Naive thymus-derived CD8-positive, alpha-beta T cell (primary cell): ENCODE measurements around the gene C4orf51. TPM values are rescaled to one million over a fixed set of nuclear protein-coding genes. Genes with fewer than 3 reads are reported as not detected.

Source experiments
- polyA plus RNA-seq, 3 donors: library from polyadenylated mRNA; unstranded; fragments of 300-500 nt; fragmentation: Illumina TruSeq; gene quantifications; one replicate each; pipeline ENCODE4 v1.2.3, GENCODE V29; 2021
- total RNA-seq, 8 experiments: library from RNA in 2 of 8; stranded (reverse) in 2 of 8; gene quantifications; one replicate each; pipeline ENCODE4 v1.2.3 and lab custom pipeline; 2021 to 2026

The C4orf51 gene
- total and polyA plus RNA-seq, 5 experiments from 2014 or later, result not detected

Other genes starting within 250 kb of the C4orf51 start
- not detected for gene SMAD1, start 198.3 kb upstream of the C4orf51 start, total RNA-seq
- gene SMAD1, start 198.3 kb upstream of the C4orf51 start, polyA plus RNA-seq, result under 1 TPM; 0.34 to 0.73 (median 0.67) TPM
- 10 to 100 TPM; 11.8 TPM for gene MMAA, start 60.8 kb upstream of the C4orf51 start, total RNA-seq
- gene MMAA, start 60.8 kb upstream of the C4orf51 start, polyA plus RNA-seq, result 1 to 10 TPM; 8.0 to 10.0 (median 9.6) TPM